A673 (cell line): ENCODE measurements around the gene EEIG2.

Experiments
- EZH2 ChIP-seq: fragments of 200-600 bp; sonication (generic); IDR thresholded peaks from 2 replicates; pipeline ENCODE4 v1.6.1; 2017; ENCODE audit warnings: borderline replicate concordance, low read depth, mild to moderate bottlenecking, mixed read lengths, antibody characterized with exemption, low read length; ENCODE audit not compliant: poor library complexity, severe bottlenecking
- TF ChIP-seq, protein P1 (sequence below): fragments of 300-800, 200-600 bp; sonication (generic); conservative IDR thresholded peaks from 2 replicates; pipeline ENCODE4 v1.5.1; 2017; ENCODE audit warnings: low read depth, mild to moderate bottlenecking, antibody characterized with exemption, low read length, moderate library complexity, mixed read lengths

DNA sequence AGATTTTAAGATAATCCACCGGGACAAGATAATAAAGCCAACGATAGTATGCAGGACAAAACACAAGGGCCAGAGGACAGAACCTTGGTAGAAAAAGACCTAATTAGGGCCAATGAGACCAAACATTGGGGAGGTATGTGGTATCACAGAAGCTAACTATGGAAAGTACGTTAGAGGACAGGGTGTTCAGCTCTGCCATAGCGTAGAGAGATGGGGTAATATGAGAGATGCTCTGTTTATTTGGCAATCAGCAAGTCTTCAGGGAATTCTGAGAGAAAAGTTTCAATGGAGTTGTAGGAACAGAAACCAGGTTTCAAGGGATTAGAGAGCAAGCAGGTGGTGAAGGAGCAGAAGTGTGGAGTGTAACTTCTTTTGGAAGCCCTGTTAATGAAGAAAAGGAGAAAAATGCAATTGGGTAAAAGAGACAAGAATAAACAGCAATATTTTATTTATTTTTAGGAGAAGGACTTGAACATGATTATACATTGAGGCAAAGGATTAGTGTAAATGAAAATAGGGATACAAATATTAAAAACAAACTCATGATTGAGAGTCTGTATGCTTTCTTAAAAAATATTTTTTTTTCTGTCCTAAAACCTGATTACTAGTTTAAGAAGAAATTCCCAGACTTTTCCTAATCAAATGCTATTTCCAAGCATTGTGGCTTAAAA is 24.0 kb downstream of the EEIG2 start:
- TF ChIP-seq, protein P1, sequence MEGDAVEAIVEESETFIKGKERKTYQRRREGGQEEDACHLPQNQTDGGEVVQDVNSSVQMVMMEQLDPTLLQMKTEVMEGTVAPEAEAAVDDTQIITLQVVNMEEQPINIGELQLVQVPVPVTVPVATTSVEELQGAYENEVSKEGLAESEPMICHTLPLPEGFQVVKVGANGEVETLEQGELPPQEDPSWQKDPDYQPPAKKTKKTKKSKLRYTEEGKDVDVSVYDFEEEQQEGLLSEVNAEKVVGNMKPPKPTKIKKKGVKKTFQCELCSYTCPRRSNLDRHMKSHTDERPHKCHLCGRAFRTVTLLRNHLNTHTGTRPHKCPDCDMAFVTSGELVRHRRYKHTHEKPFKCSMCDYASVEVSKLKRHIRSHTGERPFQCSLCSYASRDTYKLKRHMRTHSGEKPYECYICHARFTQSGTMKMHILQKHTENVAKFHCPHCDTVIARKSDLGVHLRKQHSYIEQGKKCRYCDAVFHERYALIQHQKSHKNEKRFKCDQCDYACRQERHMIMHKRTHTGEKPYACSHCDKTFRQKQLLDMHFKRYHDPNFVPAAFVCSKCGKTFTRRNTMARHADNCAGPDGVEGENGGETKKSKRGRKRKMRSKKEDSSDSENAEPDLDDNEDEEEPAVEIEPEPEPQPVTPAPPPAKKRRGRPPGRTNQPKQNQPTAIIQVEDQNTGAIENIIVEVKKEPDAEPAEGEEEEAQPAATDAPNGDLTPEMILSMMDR: no peak
- no peak for TF ChIP-seq EZH2
